H9 (cell line): ENCODE measurements around the gene S100A2. TPM values are rescaled to one million over a fixed set of nuclear protein-coding genes. Genes with fewer than 3 reads are reported as not detected.

Experiments
- DNase-seq: peaks from one replicate; pipeline ENCODE4 v3.0.0-alpha.2; 2017
- H2AFZ ChIP-seq: one replicate; pipeline ENCODE4 v1.6.1; 2013; ENCODE audit warnings: mild to moderate bottlenecking, low read length, control low read depth, moderate library complexity
- H2AK5ac ChIP-seq: 2 replicates; pipeline ENCODE4 v1.6.1; 2013; ENCODE audit warnings: low read length, control low read depth, mixed read lengths; ENCODE audit not compliant: insufficient read length
- H2BK120ac ChIP-seq: one replicate; pipeline ENCODE4 v1.6.1; 2013; ENCODE audit warnings: low read depth, mild to moderate bottlenecking, low read length, control low read depth, inconsistent platforms; ENCODE audit not compliant: poor library complexity, severe bottlenecking
- H2BK12ac ChIP-seq: 2 replicates; pipeline ENCODE4 v1.6.1; 2013; ENCODE audit warnings: low read length, control low read depth, mixed read lengths, low read depth; ENCODE audit not compliant: insufficient read length
- H2BK15ac ChIP-seq: 2 replicates; pipeline ENCODE4 v1.6.1; 2013; ENCODE audit warnings: low read depth, low read length, control low read depth
- H2BK20ac ChIP-seq: one replicate; pipeline ENCODE4 v1.6.1; 2013; ENCODE audit warnings: low read depth, mild to moderate bottlenecking, low read length, control low read depth, inconsistent platforms; ENCODE audit not compliant: poor library complexity, severe bottlenecking
- H2BK5ac ChIP-seq: 2 replicates; pipeline ENCODE4 v1.6.1; 2013; ENCODE audit warnings: low read length, control low read depth, mixed read lengths; ENCODE audit not compliant: insufficient read length
- H3K14ac ChIP-seq: 2 replicates; pipeline ENCODE4 v1.6.1; 2013; ENCODE audit warnings: low read length, control low read depth; ENCODE audit not compliant: insufficient read depth
- H3K18ac ChIP-seq: 2 replicates; pipeline ENCODE4 v1.6.1; 2013; ENCODE audit warnings: low read depth, mild to moderate bottlenecking, mixed read lengths, low read length, control low read depth; ENCODE audit not compliant: insufficient read length
- H3K23ac ChIP-seq: 2 replicates; pipeline ENCODE4 v1.6.1; 2013; ENCODE audit warnings: low read length, control low read depth, mixed read lengths, low read depth; ENCODE audit not compliant: insufficient read length
- H3K23me2 ChIP-seq: 2 replicates; pipeline ENCODE4 v1.6.1; 2013; ENCODE audit warnings: low read depth, mild to moderate bottlenecking, mixed read lengths, low read length, control low read depth; ENCODE audit not compliant: insufficient read length, poor library complexity, severe bottlenecking
- H3K27ac ChIP-seq: 2 replicates; pipeline ENCODE4 v1.5.1; 2013; ENCODE audit warnings: low read length, control low read depth, mixed read lengths, low read depth; ENCODE audit not compliant: insufficient read length
- H3K27me3 ChIP-seq: 2 replicates; pipeline ENCODE4 v1.6.1; 2013; ENCODE audit warnings: low read length, control low read depth, inconsistent platforms; ENCODE audit not compliant: insufficient read depth
- H3K4ac ChIP-seq: 2 replicates; pipeline ENCODE4 v1.6.1; 2013; ENCODE audit warnings: low read depth, mild to moderate bottlenecking, control low read depth, inconsistent platforms, low read length, moderate library complexity
- H3K4me1 ChIP-seq: 2 replicates; pipeline ENCODE4 v1.6.1; 2013; ENCODE audit warnings: low read length, control low read depth, inconsistent platforms; ENCODE audit not compliant: insufficient read depth
- H3K4me2 ChIP-seq: 2 replicates; pipeline ENCODE4 v1.6.1; 2013; ENCODE audit warnings: low read length, control low read depth, mixed read lengths; ENCODE audit not compliant: insufficient read length, insufficient read depth
- H3K56ac ChIP-seq: 2 replicates; pipeline ENCODE4 v1.6.1; 2013; ENCODE audit warnings: low read depth, mild to moderate bottlenecking, mixed read lengths, low read length, control low read depth; ENCODE audit not compliant: insufficient read length
- H3K79me1 ChIP-seq: 2 replicates; pipeline ENCODE4 v1.6.1; 2013; ENCODE audit warnings: low read depth, mild to moderate bottlenecking, moderate library complexity, low read length, control low read depth, inconsistent platforms; ENCODE audit not compliant: insufficient read depth, poor library complexity, severe bottlenecking
- H3K79me2 ChIP-seq: 2 replicates; pipeline ENCODE4 v1.6.1; 2013; ENCODE audit warnings: low read length, control low read depth, inconsistent platforms; ENCODE audit not compliant: insufficient read depth
- H3K9ac ChIP-seq: 2 replicates; pipeline ENCODE4 v1.6.1; 2013; ENCODE audit warnings: low read length, control low read depth, mixed read lengths; ENCODE audit not compliant: insufficient read length; ENCODE audit errors: extremely low read depth
- H3K9me3 ChIP-seq: one replicate; pipeline ENCODE4 v1.6.1; 2013; ENCODE audit warnings: low read depth, low read length, inconsistent platforms; ENCODE audit not compliant: control insufficient read depth
- H3T11ph ChIP-seq: one replicate; pipeline ENCODE4 v1.6.1; 2013; ENCODE audit warnings: mild to moderate bottlenecking, low read length, control low read depth, inconsistent platforms
- H4K20me1 ChIP-seq: one replicate; pipeline ENCODE4 v1.6.1; 2013; ENCODE audit not compliant: control insufficient read depth, insufficient read length, insufficient read depth
- H4K5ac ChIP-seq: 2 replicates; pipeline ENCODE4 v1.6.1; 2013; ENCODE audit warnings: low read depth, mild to moderate bottlenecking, mixed read lengths, low read length, control low read depth; ENCODE audit not compliant: insufficient read length
- H4K8ac ChIP-seq: replicated peaks from 2 replicates; pipeline ENCODE4 v1.6.1; 2013; ENCODE audit warnings: low read length, control low read depth, mixed read lengths, low read depth; ENCODE audit not compliant: insufficient read length
- H4K91ac ChIP-seq: 2 replicates; pipeline ENCODE4 v1.6.1; 2013; ENCODE audit warnings: low read depth, mild to moderate bottlenecking, moderate library complexity, mixed read lengths, low read length, control low read depth; ENCODE audit not compliant: insufficient read length
- H3K27ac Mint-ChIP-seq, 3 experiments: 2 replicates in 2 of 3; 3 replicates in 1 of 3; pipeline ENCODE4 v1.8.0; 2020 to 2021; ENCODE audit warnings: mixed read lengths in 3 of 3, mild to moderate bottlenecking in 1 of 3, moderate library complexity in 1 of 3
- H3K27me3 Mint-ChIP-seq: 2 replicates; pipeline ENCODE4 v1.8.0; 2021; ENCODE audit warnings: low read depth, mild to moderate bottlenecking, moderate library complexity, mixed read lengths
- H3K36me3 Mint-ChIP-seq, 3 experiments: 2 replicates in 2 of 3; 3 replicates in 1 of 3; pipeline ENCODE4 v1.8.0; 2020 to 2021; ENCODE audit warnings: low read depth in 3 of 3, mixed read lengths in 3 of 3; ENCODE audit not compliant: insufficient read depth in 1 of 3
- H3K4me1 Mint-ChIP-seq, 2 experiments: 2 replicates each; pipeline ENCODE4 v1.8.0; 2020; ENCODE audit warnings: mixed read lengths in 2 of 2
- H3K4me3 Mint-ChIP-seq, 2 experiments: 2 replicates in 1 of 2; 3 replicates in 1 of 2; pipeline ENCODE4 v1.8.0; 2020 to 2021; ENCODE audit warnings: mild to moderate bottlenecking in 2 of 2, mixed read lengths in 2 of 2, moderate library complexity in 1 of 2
- H3K9me3 Mint-ChIP-seq, 2 experiments: 2 replicates in 1 of 2; 3 replicates in 1 of 2; pipeline ENCODE4 v1.8.0; 2020; ENCODE audit warnings: mild to moderate bottlenecking in 2 of 2, mixed read lengths in 2 of 2, moderate library complexity in 1 of 2
- CTCF ChIP-seq: fragments of 200-600 bp; sonication (generic); conservative IDR thresholded peaks from 3 replicates; pipeline ENCODE4 v1.8.0; 2021; ENCODE audit warnings: antibody characterized with exemption, mild to moderate bottlenecking
- WGBS: extraction: QIAGEN DNeasy Blood & Tissue Kit; methylation state at CpG from one replicate; pipeline ENCODE4 v1.1.7; 2013; ENCODE audit warnings: missing lambda C conversion rate, low lambda C conversion rate, mixed read lengths; ENCODE audit not compliant: insufficient read length; ENCODE audit errors: extremely low coverage; 5-methylcytosine and 5-hydroxymethylcytosine counted together
- total RNA-seq: library from RNA; stranded (reverse); gene quantifications from 2 replicates; pipeline ENCODE4 v1.2.1, GENCODE V29; 2021

S100A2 gene
- total RNA-seq, 1 experiment from 2014 or later: 0.57 TPM

- H3K79me2 ChIP-seq: no peaks in the 10 kb centered on the region
- H2AFZ ChIP-seq: no peak overlapping the region
- no peak overlapping the region for H2BK15ac ChIP-seq
- H3K79me1 ChIP-seq: no peaks in the 10 kb centered on the region
- no peak overlapping the region for H2BK20ac ChIP-seq
- no peak overlapping the region for H4K8ac ChIP-seq
- no peaks in the 10 kb centered on the region for H3K9me3 ChIP-seq
- peaks cover 17 to 18% of the 10 kb centered on the region in 2 experiments for H3K4me1 Mint-ChIP-seq
- H3T11ph ChIP-seq: no peak overlapping the region
- H3K4me2 ChIP-seq: no peak overlapping the region
- H3K27ac ChIP-seq: no peak overlapping the region
- H2BK120ac ChIP-seq: no peak overlapping the region
- WGBS: no CpG with 5 or more reads among the region's 3 CpGs
- no peak overlapping the region for H4K91ac ChIP-seq
- TF ChIP-seq CTCF: no peak
- no peaks in the 10 kb centered on the region for H3K23me2 ChIP-seq
- no peak overlapping the region for H3K9ac ChIP-seq
- peaks cover 9% of the 10 kb centered on the region for H3K27me3 Mint-ChIP-seq
- H2BK5ac ChIP-seq: no peak overlapping the region
- H3K4me1 ChIP-seq: no peaks in the 10 kb centered on the region
- H3K18ac ChIP-seq: no peak overlapping the region
- H3K27ac Mint-ChIP-seq: no peak overlapping the region
- no peak overlapping the region for H2BK12ac ChIP-seq
- no peak overlapping the region for H3K4me3 Mint-ChIP-seq
- H2AK5ac ChIP-seq: no peak overlapping the region
- H3K9me3 Mint-ChIP-seq: peaks cover 12 to 15% of the 10 kb centered on the region in 2 experiments; a peak in 4 of 5 replicates
- no peak overlapping the region for H4K5ac ChIP-seq
- H3K36me3 Mint-ChIP-seq: peaks cover 0 to 6% (median 0%) of the 10 kb centered on the region in 3 experiments; a peak in 2 of 7 replicates
- H3K14ac ChIP-seq: no peak overlapping the region
- H3K27me3 ChIP-seq: no peaks in the 10 kb centered on the region
- DNase-seq: no peak
- no peak overlapping the region for H3K23ac ChIP-seq
- H3K56ac ChIP-seq: no peak overlapping the region
- H4K20me1 ChIP-seq: peaks cover 3% of the 10 kb centered on the region
- H3K4ac ChIP-seq: no peak overlapping the region
Observed at GRCh38 chr1:153573351-153573750, 7.7 kb upstream of the S100A2 start.
